Measurements from ENCODE around the gene ATP8B1. TPM values are rescaled to one million over a fixed set of nuclear protein-coding genes. Genes with fewer than 3 reads are reported as not detected.

ATP8B1 gene
- total and polyA plus RNA-seq, 2 of the 4 experiments (the other 2 are of a cell fraction), result 64.3 to 136 TPM

- TF ChIP-seq MXI1 (IDR thresholded peaks at IDR 0.05; ENCODE audit: borderline replicate concordance, low read depth, low read length), result no peak
Measured at GRCh38 chr18:57787068-57787685, 15.9 kb downstream of the ATP8B1 start (continued).

GRCh38 chr18:57785751-57786437, 17.2 kb downstream of the ATP8B1 start:
- H3K27ac ChIP-seq (ENCODE audit: insufficient read depth, low read length), result no peak overlapping the region
- no peak overlapping the region for H2AK9ac ChIP-seq (replicated peaks; ENCODE audit: low read depth, low read length, poor library complexity)
- no peak overlapping the region for H2AFZ ChIP-seq (replicated peaks; ENCODE audit: low read length, poor library complexity)
- peak overlapping the region; percentile 81 for H3K23ac ChIP-seq (ENCODE audit: low read depth, low read length)
- peak overlapping the region; percentile 29; the same call in 1 of the 2 replicates for H2BK120ac ChIP-seq (ENCODE audit: low read depth, low read length)
- WGBS, 2 experiments (ENCODE audit: extremely low coverage in 2 of 2, insufficient read length in 1 of 2), result 93% methylated on average over 3 of the region's 8 CpGs; no CpG with 5 or more reads in 1 of the 2 experiments
- H3K9me1 ChIP-seq (ENCODE audit: insufficient read depth, low read length), result peaks cover 11% of the 10 kb centered on the region
- no TSS peak for BruUV-seq (replicated peaks)
- intact Hi-C loops (cut with micrococcal nuclease), result no loop called here
- no peaks in the 10 kb centered on the region for H3K36me3 ChIP-seq (ENCODE audit: control insufficient read depth, insufficient read depth, low read length)
- peak overlapping the region; percentile 77; the same call in 1 of the 2 replicates for H3K14ac ChIP-seq (replicated peaks; ENCODE audit: low read depth, low read length)
- H4K91ac ChIP-seq (ENCODE audit: insufficient read depth, low read depth, low read length), result peak overlapping the region; percentile 31; the same call in 1 of the 2 replicates
- no peak for DNase-seq
- H4K5ac ChIP-seq (ENCODE audit: low read depth, low read length), result no peak overlapping the region
- H2AK5ac ChIP-seq (ENCODE audit: low read depth, low read length), result peak overlapping the region; percentile 86; the same call in 1 of the 2 replicates
- H3K9me3 ChIP-seq (ENCODE audit: control insufficient read depth, insufficient read depth, low read length), result no peaks in the 10 kb centered on the region
- ChIA-PET POLR2A (ENCODE audit: unreplicated experiment) (no interaction called here), CTCF (no interaction called here)
- peak overlapping the region; percentile 93; the same call in 2 of the 3 replicates for H2BK15ac ChIP-seq (ENCODE audit: low read depth, low read length)
- ATAC-seq (ENCODE audit: low read depth), result no peak
- H3K79me1 ChIP-seq (ENCODE audit: low read depth in 1 of 2, low read length in 2 of 2), result peaks cover 23 to 61% of the 10 kb centered on the region in 2 experiments
- H4K8ac ChIP-seq (ENCODE audit: low read depth in 2 of 2, low read length in 2 of 2), result peak overlapping the region in 1 of 2 experiments; percentile 14; a peak in 1 of 4 replicates
- peak overlapping the region; percentile 65; the same call in 1 of the 2 replicates for H2BK20ac ChIP-seq (ENCODE audit: low read depth, low read length)
- H3K4me3 ChIP-seq (ENCODE audit: insufficient read depth, low read depth, low read length), result no peak overlapping the region
- peaks cover 26% of the 10 kb centered on the region; the same call in 1 of the 2 replicates for H4K20me1 ChIP-seq (ENCODE audit: insufficient read depth, low read length)
- in situ Hi-C loops (cut with MboI; ENCODE audit: low sequenced_read_pairs), result no loop called here
- peak overlapping the region; percentile 75 for H3K4ac ChIP-seq (ENCODE audit: low read depth, low read length)
- peak overlapping the region; percentile 22 for H2BK5ac ChIP-seq (ENCODE audit: low read depth, low read length, poor library complexity, severe bottlenecking)
- H3K18ac ChIP-seq (ENCODE audit: low read depth, low read length), result 0 out of 2 replicates have a peak overlapping the region, but pooled peaks have one; percentile 28
- H3K56ac ChIP-seq (ENCODE audit: extremely low read depth, insufficient read depth, low read length), result no peak overlapping the region
- H3K4me1 ChIP-seq (ENCODE audit: control insufficient read depth, insufficient read depth, low read length), result peaks cover 26% of the 10 kb centered on the region
- dilution Hi-C loops (cut with HindIII; ENCODE audit: low sequenced_read_pairs, unreplicated experiment), result no loop called here
- no peak overlapping the region for H3K4me2 ChIP-seq (ENCODE audit: low read depth, low read length)
- H3K27me3 ChIP-seq (ENCODE audit: control insufficient read depth, insufficient read depth, low read length), result no peaks in the 10 kb centered on the region
- H3K9ac ChIP-seq (ENCODE audit: low read depth, low read length), result no peak overlapping the region
- no peak for TF ChIP-seq FOS (IDR thresholded peaks at IDR 0.05; ENCODE audit: low read depth, low read length)
- no peak for TF ChIP-seq NFE2L2 (IDR thresholded peaks at IDR 0.05; ENCODE audit: low read depth, low read length)
- no peak for TF ChIP-seq MXI1 (IDR thresholded peaks at IDR 0.05; ENCODE audit: borderline replicate concordance, low read depth, low read length)
- TF ChIP-seq CEBPB (IDR thresholded peaks at IDR 0.05; ENCODE audit: low read depth, low read length), result no peak
- TF ChIP-seq RAD21 (IDR thresholded peaks at IDR 0.05; ENCODE audit: low read length), result no peak
- TF ChIP-seq RCOR1 (IDR thresholded peaks at IDR 0.05; ENCODE audit: insufficient replicate concordance, low read length), result no peak
- TF ChIP-seq, protein P1, sequence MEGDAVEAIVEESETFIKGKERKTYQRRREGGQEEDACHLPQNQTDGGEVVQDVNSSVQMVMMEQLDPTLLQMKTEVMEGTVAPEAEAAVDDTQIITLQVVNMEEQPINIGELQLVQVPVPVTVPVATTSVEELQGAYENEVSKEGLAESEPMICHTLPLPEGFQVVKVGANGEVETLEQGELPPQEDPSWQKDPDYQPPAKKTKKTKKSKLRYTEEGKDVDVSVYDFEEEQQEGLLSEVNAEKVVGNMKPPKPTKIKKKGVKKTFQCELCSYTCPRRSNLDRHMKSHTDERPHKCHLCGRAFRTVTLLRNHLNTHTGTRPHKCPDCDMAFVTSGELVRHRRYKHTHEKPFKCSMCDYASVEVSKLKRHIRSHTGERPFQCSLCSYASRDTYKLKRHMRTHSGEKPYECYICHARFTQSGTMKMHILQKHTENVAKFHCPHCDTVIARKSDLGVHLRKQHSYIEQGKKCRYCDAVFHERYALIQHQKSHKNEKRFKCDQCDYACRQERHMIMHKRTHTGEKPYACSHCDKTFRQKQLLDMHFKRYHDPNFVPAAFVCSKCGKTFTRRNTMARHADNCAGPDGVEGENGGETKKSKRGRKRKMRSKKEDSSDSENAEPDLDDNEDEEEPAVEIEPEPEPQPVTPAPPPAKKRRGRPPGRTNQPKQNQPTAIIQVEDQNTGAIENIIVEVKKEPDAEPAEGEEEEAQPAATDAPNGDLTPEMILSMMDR (conservative IDR thresholded peaks at IDR 0.05; ENCODE audit: low read depth, low read length), result no peak
- TF ChIP-seq RFX5 (IDR thresholded peaks at IDR 0.05; ENCODE audit: low read depth, low read length), result no peak
- TF ChIP-seq BHLHE40 (IDR thresholded peaks at IDR 0.05; ENCODE audit: low read depth, low read length), result no peak
- TF ChIP-seq, protein P2, sequence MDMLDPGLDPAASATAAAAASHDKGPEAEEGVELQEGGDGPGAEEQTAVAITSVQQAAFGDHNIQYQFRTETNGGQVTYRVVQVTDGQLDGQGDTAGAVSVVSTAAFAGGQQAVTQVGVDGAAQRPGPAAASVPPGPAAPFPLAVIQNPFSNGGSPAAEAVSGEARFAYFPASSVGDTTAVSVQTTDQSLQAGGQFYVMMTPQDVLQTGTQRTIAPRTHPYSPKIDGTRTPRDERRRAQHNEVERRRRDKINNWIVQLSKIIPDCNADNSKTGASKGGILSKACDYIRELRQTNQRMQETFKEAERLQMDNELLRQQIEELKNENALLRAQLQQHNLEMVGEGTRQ (IDR thresholded peaks at IDR 0.05; ENCODE audit: low read depth, low read length), result no peak
- no peak for TF ChIP-seq SMC3 (IDR thresholded peaks at IDR 0.05; ENCODE audit: low read depth, low read length)
- no peak for TF ChIP-seq MAZ (IDR thresholded peaks at IDR 0.05; ENCODE audit: borderline replicate concordance, low read depth, low read length)
- TF ChIP-seq MAFK (IDR thresholded peaks at IDR 0.05; ENCODE audit: low read depth, low read length), result no peak
